GM19351 (cell line): Measurements from ENCODE around the gene SMIM12.
A peak's percentile ranks its signal among the peaks of the same experiment; 100 is the strongest.

Source experiments
- ATAC-seq: cut with Tn5 transposase; IDR thresholded peaks from one replicate; pipeline ENCODE4 v1.9.1; 2021; ENCODE audit warnings: mild to moderate bottlenecking, moderate library complexity; ENCODE audit not compliant: unreplicated experiment

SMIM12 gene

GRCh38 chr1:34874296-34874952 is 14.9 kb upstream of the SMIM12 start:
- ATAC-seq: no peak

GRCh38 chr1:34872133-34872503 is 12.6 kb upstream of the SMIM12 start:
- ATAC-seq: no peak

GRCh38 chr1:34871443-34872132 is 12.0 kb upstream of the SMIM12 start:
- no peak for ATAC-seq

GRCh38 chr1:34870395-34870794 is 10.8 kb upstream of the SMIM12 start:
- no peak for ATAC-seq

- ATAC-seq: no peak
Measured at GRCh38 chr1:34869760-34870159, 10.2 kb upstream of the SMIM12 start.

- ATAC-seq: no peak
Measured at GRCh38 chr1:34868230-34869049, 8.9 kb upstream of the SMIM12 start.

GRCh38 chr1:34867415-34867814 is 7.9 kb upstream of the SMIM12 start:
- no peak for ATAC-seq

GRCh38 chr1:34866762-34867109 is 7.2 kb upstream of the SMIM12 start:
- peak; percentile 24 for ATAC-seq

GRCh38 chr1:34865981-34866761 is 6.6 kb upstream of the SMIM12 start:
- peak; percentile 72 for ATAC-seq

- ATAC-seq: no peak
Measured at GRCh38 chr1:34865573-34865972, 6.0 kb upstream of the SMIM12 start.

- ATAC-seq: no peak
Measured at GRCh38 chr1:34864759-34865158, 5.2 kb upstream of the SMIM12 start.

GRCh38 chr1:34863501-34863900 is 4.0 kb upstream of the SMIM12 start:
- no peak for ATAC-seq

GRCh38 chr1:34858901-34859445 is 576 bp downstream of the SMIM12 start:
- ATAC-seq: no peak

GRCh38 chr1:34856697-34857096 is 2.9 kb downstream of the SMIM12 start:
- no peak for ATAC-seq

- ATAC-seq: peak; percentile 96
Measured at GRCh38 chr1:34852677-34853217, 6.8 kb downstream of the SMIM12 start.

GRCh38 chr1:34851431-34852105 is 8.0 kb downstream of the SMIM12 start:
- no peak for ATAC-seq

GRCh38 chr1:34850382-34850781 is 9.2 kb downstream of the SMIM12 start:
- ATAC-seq: no peak

GRCh38 chr1:34847094-34847493 is 12.5 kb downstream of the SMIM12 start:
- no peak for ATAC-seq

- no peak for ATAC-seq
Measured at GRCh38 chr1:34846265-34846664, 13.3 kb downstream of the SMIM12 start.
